Heart left ventricle (tissue), 16 donors: ENCODE measurements around the gene TBCK. TPM values are rescaled to one million over a fixed set of nuclear protein-coding genes. Genes with fewer than 3 reads are reported as not detected.

ENCODE experiments used
- ATAC-seq, 4 donors: fragments of 200-7000 bp; cut with Tn5 transposase; one replicate each; pipeline ENCODE4 v1.9.1; 2020 to 2022; ENCODE audit warnings: moderate library complexity in 4 of 4, mild to moderate bottlenecking in 3 of 4, moderate number of reproducible peaks in 1 of 4
- DNase-seq, 5 donors: peaks; one replicate each; pipeline ENCODE4 v3.0.0-alpha.2; 2020
- H3K27ac ChIP-seq, 12 donors: fragments of 200-600 bp; sonication (generic) in 4 of 12; one replicate each; pipeline versions ENCODE4 v1.5.0 to v1.8.0; 2016 to 2022; ENCODE audit warnings: mild to moderate bottlenecking in 2 of 12
- H3K27me3 ChIP-seq, 9 donors: fragments of 200-600 bp; sonication (generic) in 2 of 9; one replicate each; pipeline versions ENCODE4 v1.5.1 to v1.8.0; 2016 to 2022; ENCODE audit warnings: mild to moderate bottlenecking in 3 of 9
- H3K36me3 ChIP-seq, 9 donors: fragments of 200-600 bp; sonication (generic) in 2 of 9; one replicate each; pipeline versions ENCODE4 v1.5.0 to v1.8.0; 2018 to 2022; ENCODE audit warnings: mild to moderate bottlenecking in 2 of 9
- H3K4me1 ChIP-seq, 12 donors: fragments of 200-600 bp; sonication (generic) in 4 of 12; one replicate each; pipeline versions ENCODE4 v1.5.0 to v1.8.0; 2016 to 2022; ENCODE audit warnings: mild to moderate bottlenecking in 3 of 12
- H3K4me3 ChIP-seq, 12 donors: fragments of 200-600 bp; sonication (generic) in 4 of 12; one replicate each; pipeline versions ENCODE4 v1.5.0 to v1.8.0; 2017 to 2022; ENCODE audit warnings: mild to moderate bottlenecking in 9 of 12, moderate library complexity in 4 of 12
- H3K9me3 ChIP-seq, 12 donors: fragments of 200-600 bp; sonication (generic) in 4 of 12; one replicate each; pipeline versions ENCODE4 v1.5.0 to v1.8.0; 2016 to 2022; ENCODE audit warnings: mild to moderate bottlenecking in 1 of 12
- POLR2A ChIP-seq, 2 donors: fragments of 450-650 bp; IDR thresholded peaks; one replicate each; pipeline ENCODE4 v1.6.1; 2017; ENCODE audit warnings: antibody characterized with exemption in 2 of 2, mild to moderate bottlenecking in 2 of 2, moderate library complexity in 2 of 2
- WGBS, 4 donors: extraction: QIAGEN DNeasy Blood & Tissue Kit in 2 of 4; methylation state at CpG; one replicate each; pipeline versions ENCODE4 v1.1.5 to v1.1.7; 2013 to 2018; 5-methylcytosine and 5-hydroxymethylcytosine counted together
- intact Hi-C, 10 donors: fragments of 100-400 bp; cut with DNase I; formaldehyde crosslinking; loops; one replicate each; pipeline versions ENCODE4 v1.11.1 to v1.14.2; 2022
- polyA plus RNA-seq, 2 donors: library from polyadenylated mRNA; stranded (reverse); fragments of 200-250 nt; gene quantifications; one replicate each; pipeline ENCODE4 v1.2.3, GENCODE V29; 2013
- total RNA-seq, 9 donors: library from RNA; depleted of rRNA in 2 of 9; stranded (reverse); fragments of >200 nt in 2 of 9; fragmentation: NEBNext Ultra II Directional in 3 of 9; extraction: Animal tissue kit (Norgen Biotek cat#: 25700) in 3 of 9; gene quantifications; one replicate each; pipeline versions ENCODE4 v1.1.0 to v1.2.4, GENCODE V29; 2016 to 2023
- TF ChIP-seq, protein P1 (sequence below), 12 donors: fragments of 200-600 bp; sonication (generic) in 4 of 12; IDR thresholded peaks; one replicate each; pipeline versions ENCODE4 v1.5.0 to v1.8.0; 2018 to 2022; ENCODE audit warnings: antibody characterized with exemption in 12 of 12, mild to moderate bottlenecking in 5 of 12
- donor health status: ischemic (EF 13 %, LVEDD 7.1; RV severe dilation, severe dysfunction).
- donor health status: healthy with polysubstance abuse.
- donor health status: DM: no; HTN: yes; CAD: no.
- donor health status: DM: no; HTN: no; CAD: no.
- donor health status: ischemic (EF 25% LVEDD 6.9; RV normal size, moderate dysfunction).
- donor health status: ischemic (EF 25% LVEDD 5.7; RV mildly dilated, moderate dysfunction).
- donor health status: healthy.
- donor health status: DM: yes; HTN: yes; CAD: no.
- donor health status: ischemic (EF 35%, LVEDD 5.7; RV mildly dilated, moderate dysfunction).
- donor health status: nonischemic (EF 11% LVEDD 7.7; RV severe dilation, severe dysfunction).
- donor health status: DM: yes; HTN: yes; CAD: no.
- donor health status: PGD.
- donor health status: ischemic (EF 29% LVEDD 5.4; RV normal size, mild dysfunction).
- donor health status: nonischemic (EF 23%, LVEDD 6.1; RV moderate dilation, normal function).

The TBCK gene
- total and polyA plus RNA-seq, 11 donors, result 5.0 to 27.1 (median 14.6) TPM

DNA sequence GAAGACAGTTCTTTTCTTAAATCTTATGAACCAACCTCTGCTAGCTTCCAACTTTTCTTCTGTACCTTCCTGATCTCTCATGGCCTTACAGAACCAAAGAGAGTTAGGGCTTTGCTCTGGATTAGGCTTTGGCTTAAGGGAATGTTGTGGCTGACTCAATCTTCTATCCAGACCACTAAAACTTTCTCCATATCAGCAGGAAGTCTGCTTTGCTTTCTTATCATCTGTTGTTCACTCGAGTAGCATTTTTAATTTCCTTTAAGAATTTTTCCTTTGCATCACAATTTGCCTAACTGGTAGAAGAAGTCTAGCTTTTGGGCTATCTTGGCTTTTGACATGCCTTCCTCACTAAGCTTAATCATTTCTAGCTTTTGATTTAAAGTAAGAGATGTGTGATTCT lies 167.0 kb downstream of the TBCK start:
- ATAC-seq (no peak), DNase-seq (no peak)
- Histone ChIP-seq H3K36me3 (peaks cover 0 to 4% (median 0%) of the 10 kb centered on the region in 9 donors), H3K27ac (no peak overlapping the region), H3K9me3 (peaks cover 0 to 30% (median 3%) of the 10 kb centered on the region in 12 donors), H3K4me1 (no peaks in the 10 kb centered on the region), H3K4me3 (no peak overlapping the region), H3K27me3 (no peaks in the 10 kb centered on the region)
- WGBS, 4 donors, result 40 to 61% (median 46%) methylated on average over 1 of the region's 1 CpG
- intact Hi-C loops, result no loop called here
- no peak for TF ChIP-seq POLR2A (IDR thresholded peaks at IDR 0.05)
- TF ChIP-seq, protein P1, sequence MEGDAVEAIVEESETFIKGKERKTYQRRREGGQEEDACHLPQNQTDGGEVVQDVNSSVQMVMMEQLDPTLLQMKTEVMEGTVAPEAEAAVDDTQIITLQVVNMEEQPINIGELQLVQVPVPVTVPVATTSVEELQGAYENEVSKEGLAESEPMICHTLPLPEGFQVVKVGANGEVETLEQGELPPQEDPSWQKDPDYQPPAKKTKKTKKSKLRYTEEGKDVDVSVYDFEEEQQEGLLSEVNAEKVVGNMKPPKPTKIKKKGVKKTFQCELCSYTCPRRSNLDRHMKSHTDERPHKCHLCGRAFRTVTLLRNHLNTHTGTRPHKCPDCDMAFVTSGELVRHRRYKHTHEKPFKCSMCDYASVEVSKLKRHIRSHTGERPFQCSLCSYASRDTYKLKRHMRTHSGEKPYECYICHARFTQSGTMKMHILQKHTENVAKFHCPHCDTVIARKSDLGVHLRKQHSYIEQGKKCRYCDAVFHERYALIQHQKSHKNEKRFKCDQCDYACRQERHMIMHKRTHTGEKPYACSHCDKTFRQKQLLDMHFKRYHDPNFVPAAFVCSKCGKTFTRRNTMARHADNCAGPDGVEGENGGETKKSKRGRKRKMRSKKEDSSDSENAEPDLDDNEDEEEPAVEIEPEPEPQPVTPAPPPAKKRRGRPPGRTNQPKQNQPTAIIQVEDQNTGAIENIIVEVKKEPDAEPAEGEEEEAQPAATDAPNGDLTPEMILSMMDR (IDR thresholded peaks at IDR 0.05), result no peak

DNA sequence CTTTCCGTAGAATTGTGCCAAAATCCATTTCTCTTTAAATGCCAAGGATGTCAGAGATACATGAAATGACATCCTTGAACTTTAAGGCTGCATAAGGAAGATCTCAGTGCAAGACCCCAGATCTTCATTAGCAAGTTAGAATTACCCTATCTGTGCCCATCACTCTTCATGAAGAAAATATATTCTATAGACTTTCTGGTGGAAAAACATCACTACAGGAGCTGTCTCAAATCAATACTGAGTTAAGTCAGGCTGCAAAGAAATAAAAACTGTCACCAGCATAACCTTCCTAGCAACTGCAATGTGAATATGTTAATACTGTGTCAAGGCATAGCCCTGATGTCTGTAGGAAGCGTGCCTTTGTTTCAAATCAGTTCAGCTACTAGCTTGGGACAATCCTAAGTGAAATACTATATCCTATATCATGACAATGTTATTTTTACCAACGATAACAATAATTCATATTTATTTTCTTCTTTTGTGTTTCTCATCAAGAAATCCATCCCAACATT lies 173.3 kb downstream of the TBCK start:
- no peaks in the 10 kb centered on the region for H3K27me3 ChIP-seq
- intact Hi-C loops, result no loop called here
- no peak overlapping the region for H3K4me3 ChIP-seq
- WGBS, 4 donors, result 75 to 80% (median 79%) methylated on average over 3 of the region's 3 CpGs
- TF ChIP-seq, protein P1 (IDR thresholded peaks at IDR 0.05), result no peak
- TF ChIP-seq POLR2A (IDR thresholded peaks at IDR 0.05), result no peak
- ATAC-seq (no peak), DNase-seq (no peak)
- peaks cover 0 to 18% (median 2%) of the 10 kb centered on the region in 12 donors for H3K9me3 ChIP-seq
- H3K4me1 ChIP-seq, result no peaks in the 10 kb centered on the region
- H3K27ac ChIP-seq, result no peak overlapping the region
- peaks cover 0 to 5% (median 0%) of the 10 kb centered on the region in 9 donors for H3K36me3 ChIP-seq

DNA sequence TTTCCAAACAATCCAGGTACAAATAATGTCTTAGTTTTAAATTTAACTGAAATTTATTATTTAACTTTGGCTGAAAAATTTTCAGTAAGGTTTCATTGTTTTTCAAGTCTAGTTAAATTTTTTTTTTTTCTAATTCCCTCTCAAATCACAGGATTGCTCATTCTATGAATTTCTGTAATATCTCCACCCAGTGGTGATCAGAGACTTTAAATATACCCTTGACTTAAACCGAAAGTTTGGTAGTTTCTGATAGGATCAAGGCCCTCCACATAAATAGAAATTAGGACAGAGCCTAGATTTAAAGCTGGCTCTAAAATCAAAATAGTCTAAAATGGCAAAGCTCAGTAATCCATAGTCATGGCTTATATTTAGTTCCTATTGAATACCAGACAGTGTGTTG lies 175.4 kb downstream of the TBCK start:
- intact Hi-C loops, result no loop called here
- Histone ChIP-seq H3K27me3 (no peaks in the 10 kb centered on the region), H3K4me1 (no peaks in the 10 kb centered on the region), H3K9me3 (peaks cover 0 to 5% (median 0%) of the 10 kb centered on the region in 12 donors), H3K36me3 (peaks cover 0 to 5% (median 0%) of the 10 kb centered on the region in 9 donors), H3K27ac (no peak overlapping the region), H3K4me3 (no peak overlapping the region)
- 77 to 82% (median 79%) methylated on average over 1 of the region's 1 CpG for WGBS, 4 donors
- no peak for DNase-seq
- no peak for TF ChIP-seq POLR2A (IDR thresholded peaks at IDR 0.05)
- TF ChIP-seq, protein P1 (IDR thresholded peaks at IDR 0.05), result peak in 2 of 12 donors; percentile 6 to 7
- ATAC-seq, result no peak

DNA sequence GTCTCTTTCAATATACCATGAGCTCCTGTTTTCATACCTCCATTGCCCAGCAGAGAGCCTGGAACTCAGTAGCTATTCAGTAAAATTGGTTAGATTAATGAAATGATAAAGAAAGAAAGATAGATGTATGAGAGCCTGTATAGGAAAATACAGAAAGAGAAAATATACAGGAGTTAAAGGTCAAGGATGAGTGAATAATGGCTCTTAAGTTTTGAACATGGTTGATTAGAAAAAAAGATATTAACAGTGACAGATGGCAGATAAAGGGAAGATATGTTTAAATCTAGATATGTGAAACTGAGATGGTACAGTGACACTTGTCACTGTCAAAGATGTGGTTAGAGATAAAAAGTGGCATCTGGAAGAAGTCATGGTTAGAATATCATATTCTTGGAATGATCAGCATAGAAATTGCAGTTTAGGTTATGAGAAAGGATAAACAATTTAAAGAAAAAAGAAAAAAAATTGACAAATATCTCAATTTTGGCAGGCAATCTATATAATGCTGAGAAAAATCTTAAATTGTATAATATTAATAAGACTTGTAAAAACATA lies 179.2 kb downstream of the TBCK start:
- Histone ChIP-seq H3K4me3 (no peak overlapping the region), H3K27me3 (no peaks in the 10 kb centered on the region), H3K27ac (no peak overlapping the region), H3K36me3 (peaks cover 0 to 16% (median 0%) of the 10 kb centered on the region in 9 donors), H3K4me1 (no peaks in the 10 kb centered on the region), H3K9me3 (peaks cover 0 to 8% (median 0%) of the 10 kb centered on the region in 12 donors)
- ATAC-seq (no peak), DNase-seq (no peak)
- intact Hi-C loops, result no loop called here
- no peak for TF ChIP-seq POLR2A (IDR thresholded peaks at IDR 0.05)
- TF ChIP-seq, protein P1 (IDR thresholded peaks at IDR 0.05), result no peak
